Sciatic nerve (tissue), 2 donors: ENCODE data around the gene FNDC5. TPM values are rescaled to one million over a fixed set of nuclear protein-coding genes. Genes with fewer than 3 reads are reported as not detected.
A peak's percentile ranks its signal among the peaks of the same experiment; 100 is the strongest.

Experiments
- ATAC-seq: fragments of 200-7000 bp; cut with Tn5 transposase; one replicate; pipeline ENCODE4 v1.9.1; 2020; ENCODE audit warnings: mild to moderate bottlenecking, moderate library complexity
- DNase-seq: peaks from one replicate; pipeline ENCODE4 v3.0.0-alpha.2; 2020; ENCODE audit warnings: low spot score
- intact Hi-C: fragments of 100-400 bp; cut with DNase I; formaldehyde crosslinking; loops from one replicate; pipeline ENCODE4 v1.14.2; 2022
- total RNA-seq: library from RNA; stranded (reverse); fragmentation: NEBNext Ultra II Directional; extraction: Animal tissue kit (Norgen Biotek cat#: 25700); gene quantifications from one replicate; pipeline ENCODE4 v1.2.1, GENCODE V29; 2021
- donor health status: DM: no; HTN: no; CAD: no.
- donor health status: DM: no; HTN: no; CAD: no.

FNDC5 gene
- total RNA-seq, 1 donor from 2014 or later = 1.6 TPM

GRCh38 chr1:32886828-32887414, 16.2 kb upstream of the FNDC5 start:
- ATAC-seq (no peak), DNase-seq (no peak)
- intact Hi-C loops = no loop called here

GRCh38 chr1:32886004-32886827, 15.5 kb upstream of the FNDC5 start, which contains the start of gene HPCA:
Gene HPCA (plus strand): TSS chr1:32886491. CDS start chr1:32888899, 2,408 bp downstream.
- intact Hi-C loops = no loop called here
- peak; percentile 52 for ATAC-seq
- DNase-seq = no peak

GRCh38 chr1:32885676-32886003, 14.9 kb upstream of the FNDC5 start:
- intact Hi-C loops = no loop called here
- DNase-seq (no peak), ATAC-seq (no peak)

GRCh38 chr1:32884726-32885125, 14.0 kb upstream of the FNDC5 start:
- DNase-seq = no peak
- intact Hi-C loops = no loop called here
- ATAC-seq = no peak

GRCh38 chr1:32884032-32884372, 13.3 kb upstream of the FNDC5 start:
- no peak for ATAC-seq
- no peak for DNase-seq
- intact Hi-C loops = no loop called here

GRCh38 chr1:32883338-32884031, 12.8 kb upstream of the FNDC5 start:
- DNase-seq (no peak), ATAC-seq (no peak)
- intact Hi-C loops = no loop called here

GRCh38 chr1:32881871-32882850, 11.4 kb upstream of the FNDC5 start:
- no peak for ATAC-seq
- intact Hi-C loops = no loop called here
- no peak for DNase-seq

GRCh38 chr1:32881291-32881690, 10.6 kb upstream of the FNDC5 start:
- intact Hi-C loops = no loop called here
- ATAC-seq = no peak
- DNase-seq = no peak

- DNase-seq (peak; percentile 22), ATAC-seq (no peak)
- intact Hi-C loops = no loop called here
These were observed 7.9 kb upstream of the FNDC5 start for GRCh38 chr1:32878637-32879041.

GRCh38 chr1:32878183-32878582, 7.5 kb upstream of the FNDC5 start:
- ATAC-seq = no peak
- intact Hi-C loops = no loop called here
- DNase-seq = peak; percentile 34

GRCh38 chr1:32877211-32878110, 6.7 kb upstream of the FNDC5 start:
- ATAC-seq = no peak
- intact Hi-C loops = no loop called here
- peak; percentile 58 for DNase-seq

- intact Hi-C loops = no loop called here
- ATAC-seq = peak; percentile 51
- peak; percentile 75 for DNase-seq
These were observed 5.9 kb upstream of the FNDC5 start for GRCh38 chr1:32876341-32877210.

GRCh38 chr1:32874860-32875752, 4.4 kb upstream of the FNDC5 start:
- no peak for DNase-seq

GRCh38 chr1:32873484-32873883, 2.8 kb upstream of the FNDC5 start:
- ATAC-seq (no peak), DNase-seq (no peak)
- intact Hi-C loops = no loop called here

More at GRCh38 chr1:32874860-32875752, 4.4 kb upstream of the FNDC5 start:
- no peak for ATAC-seq
- intact Hi-C loops = no loop called here

GRCh38 chr1:32872192-32872460, 1.4 kb upstream of the FNDC5 start:
- intact Hi-C loops = no loop called here
- ATAC-seq (peak; percentile 4), DNase-seq (no peak)

GRCh38 chr1:32871364-32872191, 866 bp upstream of the FNDC5 start:
- DNase-seq (no peak), ATAC-seq (peak; percentile 40)
- intact Hi-C loops = no loop called here
